ENCODE measurements around the gene FOXP1.

The FOXP1 gene

GRCh38 chr3:71251156-71251775 lies 332.3 kb downstream of the FOXP1 start:
- no peak for DNase-seq

- no peak for DNase-seq
These were observed 333.5 kb downstream of the FOXP1 start for GRCh38 chr3:71250026-71250425.

GRCh38 chr3:71247958-71248335 lies 335.6 kb downstream of the FOXP1 start:
- DNase-seq, result no peak

GRCh38 chr3:71247221-71247957 lies 336.1 kb downstream of the FOXP1 start:
- DNase-seq, result peak; percentile 33

- no peak for DNase-seq
These were observed 337.3 kb downstream of the FOXP1 start for GRCh38 chr3:71245971-71246880.

- peak; percentile 55 for DNase-seq
These were observed 338.6 kb downstream of the FOXP1 start for GRCh38 chr3:71244826-71245488.

GRCh38 chr3:71244153-71244825 lies 339.2 kb downstream of the FOXP1 start:
- no peak for DNase-seq

- no peak for DNase-seq
These were observed 340.3 kb downstream of the FOXP1 start for GRCh38 chr3:71243229-71243628.

GRCh38 chr3:71241981-71242560 lies 341.5 kb downstream of the FOXP1 start:
- no peak for DNase-seq

- no peak for DNase-seq
These were observed 342.2 kb downstream of the FOXP1 start for GRCh38 chr3:71241246-71241901.

- DNase-seq, result no peak
These were observed 343.5 kb downstream of the FOXP1 start for GRCh38 chr3:71240034-71240433.

GRCh38 chr3:71238355-71238757 lies 345.2 kb downstream of the FOXP1 start:
- no peak for DNase-seq

GRCh38 chr3:71237672-71238071 lies 345.9 kb downstream of the FOXP1 start:
- no peak for DNase-seq

- DNase-seq, result no peak
These were observed 347.7 kb downstream of the FOXP1 start for GRCh38 chr3:71235846-71236245.

- DNase-seq, result no peak
These were observed 350.6 kb downstream of the FOXP1 start for GRCh38 chr3:71232895-71233294.

- DNase-seq, result no peak
These were observed 351.3 kb downstream of the FOXP1 start for GRCh38 chr3:71232175-71232679.

- no peak for DNase-seq
These were observed 351.8 kb downstream of the FOXP1 start for GRCh38 chr3:71231680-71232079.

GRCh38 chr3:71229905-71230657 lies 353.4 kb downstream of the FOXP1 start:
- no peak for DNase-seq

- DNase-seq, result no peak
These were observed 355.2 kb downstream of the FOXP1 start for GRCh38 chr3:71228156-71228866.

GRCh38 chr3:71227270-71227661 lies 356.3 kb downstream of the FOXP1 start:
- no peak for DNase-seq

Data from femur (tissue), 1 donor.